G401 (cell line): ENCODE data around the gene YPEL2. TPM values are rescaled to one million over a fixed set of nuclear protein-coding genes. Genes with fewer than 3 reads are reported as not detected.
A peak's percentile ranks its signal among the peaks of the same experiment; 100 is the strongest.

ENCODE experiments used
- DNase-seq: peaks from one replicate; pipeline ENCODE4 v3.0.0-alpha.2; 2015; ENCODE audit warnings: low spot score
- in situ Hi-C: cut with HindIII; loops from 2 replicates; pipeline ENCODE4 v1.10.0; 2016; ENCODE audit warnings: low sequenced_read_pairs, mixed read lengths
- total RNA-seq: library from RNA; depleted of rRNA; stranded (reverse); fragments of >200 nt; shearing (Covaris generic); gene quantifications from 2 replicates; pipeline ENCODE4 v1.2.3, GENCODE V29; 2014; rRNA removed

Gene YPEL2
- total RNA-seq, 1 experiment from 2014 or later = 7.0 TPM

DNA sequence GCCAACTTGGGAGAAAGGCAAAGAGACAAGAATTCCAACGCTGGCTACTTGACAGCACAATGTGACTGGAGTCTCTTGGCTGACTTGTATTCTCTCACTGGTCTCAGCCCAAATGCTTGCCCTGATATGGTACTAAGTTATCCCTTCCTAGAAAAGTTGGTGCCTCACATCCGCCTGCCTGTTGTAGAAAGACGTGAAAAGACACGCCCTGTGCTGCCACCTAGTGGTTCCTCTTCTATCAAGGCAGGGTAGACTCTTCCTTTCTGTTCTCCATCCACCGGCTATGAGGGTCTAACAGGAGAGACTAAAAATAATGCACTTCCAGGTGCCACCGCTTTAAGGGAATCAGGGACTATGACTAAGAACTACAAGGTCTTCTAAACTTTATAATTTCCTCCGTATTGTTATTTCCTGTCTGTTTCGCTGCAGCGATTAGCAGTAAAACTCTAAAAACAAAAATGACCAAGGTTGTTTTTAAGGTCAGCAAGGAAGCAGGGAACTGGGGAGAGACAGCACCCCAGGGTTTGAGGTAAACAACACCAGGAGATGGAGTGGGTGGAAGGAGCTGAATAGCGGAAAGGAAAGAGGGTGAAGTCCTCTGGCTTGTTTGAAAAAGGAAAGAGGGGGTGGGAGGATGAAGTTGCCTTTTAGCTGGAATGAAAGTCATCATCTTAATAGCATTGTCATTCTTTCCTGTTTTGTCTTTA is 109.5 kb downstream of the YPEL2 start:
- DNase-seq = peak; percentile 95
- in situ Hi-C loops = no loop called here

- in situ Hi-C loops = no loop called here
- DNase-seq = no peak
Observed at GRCh38 chr17:59441464-59442096, 110.1 kb downstream of the YPEL2 start.

DNA sequence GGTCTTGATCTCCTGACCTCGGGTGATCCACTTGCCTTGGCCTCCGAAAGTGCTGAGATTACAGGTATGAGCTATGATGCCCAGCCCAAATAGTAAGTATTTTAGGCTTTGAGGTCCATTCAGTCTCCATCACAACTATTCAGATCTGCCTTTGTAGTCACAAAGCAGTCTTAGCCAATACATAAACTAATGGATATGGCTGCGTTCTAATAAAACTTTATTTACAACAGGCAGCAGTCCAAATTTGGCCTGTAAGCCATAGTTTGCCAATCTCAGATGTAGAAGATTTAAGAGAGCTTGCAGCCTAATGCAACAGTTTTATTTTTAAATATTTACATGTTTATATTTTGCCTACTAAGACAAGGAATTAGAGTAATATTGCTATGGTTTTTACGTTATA is 111.7 kb downstream of the YPEL2 start:
- in situ Hi-C loops = no loop called here
- no peak for DNase-seq

Other genes starting within 250 kb of the YPEL2 start
- gene TRIM37, start 224.8 kb upstream of the YPEL2 start, total RNA-seq = 34.1 and 36.6 TPM in 2 replicates
- gene SKA2, start 176.5 kb upstream of the YPEL2 start, total RNA-seq = 163 and 181 TPM in 2 replicates
- 17.7 and 25.8 TPM in 2 replicates for gene PRR11, start 175.9 kb upstream of the YPEL2 start, total RNA-seq
- gene SMG8, start 121.6 kb upstream of the YPEL2 start, total RNA-seq = 25.5 and 26.7 TPM in 2 replicates
- gene GDPD1, start 111.1 kb upstream of the YPEL2 start, total RNA-seq = 0.92 and 3.6 TPM in 2 replicates
- gene DHX40, start 234.0 kb downstream of the YPEL2 start, total RNA-seq = 66.5 and 90.4 TPM in 2 replicates